Skin of body (tissue), 2 donors: ENCODE results near the gene KCNJ16. TPM values are rescaled to one million over a fixed set of nuclear protein-coding genes. Genes with fewer than 3 reads are reported as not detected.

Experiments
- DNase-seq: peaks from one replicate; lab custom pipeline; 2025; lab: John Stamatoyannopoulos, UW
- total RNA-seq: library from RNA; depleted of rRNA; stranded (reverse); fragments of >200 nt; gene quantifications from one replicate; pipeline ENCODE4 v1.2.3, GENCODE V29; 2014

Gene KCNJ16
- total RNA-seq, 1 donor from 2014 or later, result 0.69 TPM

DNA sequence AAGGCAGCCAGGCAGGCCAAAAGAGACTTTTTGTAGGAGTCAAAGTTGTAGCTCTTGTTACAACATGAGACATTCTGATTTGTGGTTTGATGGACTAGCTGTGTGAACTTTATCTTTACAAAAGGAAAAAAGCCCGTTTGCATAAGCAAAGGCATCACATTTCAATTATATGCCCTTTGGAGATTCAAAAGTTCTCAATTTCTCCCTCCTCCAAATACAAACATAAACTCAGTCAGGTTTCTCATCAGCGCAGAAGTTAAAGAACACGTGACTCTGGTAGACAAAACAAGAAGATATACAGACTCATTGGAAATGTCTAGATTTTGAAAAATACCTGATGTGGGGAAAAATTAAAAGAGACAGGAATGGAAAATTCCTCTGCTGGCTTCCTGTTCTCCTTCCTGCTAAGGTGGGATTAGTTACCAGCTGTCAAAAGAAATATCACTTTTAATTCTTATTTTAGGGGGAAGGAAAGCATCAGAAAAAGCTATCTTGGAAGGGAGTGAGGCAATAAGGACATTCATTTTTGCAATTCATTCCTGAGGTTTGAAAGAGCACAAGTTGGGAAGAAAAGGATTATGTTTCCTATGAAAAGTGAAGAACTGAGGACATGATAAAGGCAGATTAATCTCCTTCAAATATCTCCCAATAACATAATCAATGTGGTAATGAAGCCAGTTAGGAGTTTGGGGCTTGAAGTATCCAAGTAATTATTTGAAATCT lies 4.6 kb upstream of the KCNJ16 start:
- no peak for DNase-seq

- DNase-seq, result no peak
These were observed 3.9 kb upstream of the KCNJ16 start for GRCh38 chr17:70071127-70071526.

GRCh38 chr17:70071620-70072019 lies 3.4 kb upstream of the KCNJ16 start:
- no peak for DNase-seq

DNA sequence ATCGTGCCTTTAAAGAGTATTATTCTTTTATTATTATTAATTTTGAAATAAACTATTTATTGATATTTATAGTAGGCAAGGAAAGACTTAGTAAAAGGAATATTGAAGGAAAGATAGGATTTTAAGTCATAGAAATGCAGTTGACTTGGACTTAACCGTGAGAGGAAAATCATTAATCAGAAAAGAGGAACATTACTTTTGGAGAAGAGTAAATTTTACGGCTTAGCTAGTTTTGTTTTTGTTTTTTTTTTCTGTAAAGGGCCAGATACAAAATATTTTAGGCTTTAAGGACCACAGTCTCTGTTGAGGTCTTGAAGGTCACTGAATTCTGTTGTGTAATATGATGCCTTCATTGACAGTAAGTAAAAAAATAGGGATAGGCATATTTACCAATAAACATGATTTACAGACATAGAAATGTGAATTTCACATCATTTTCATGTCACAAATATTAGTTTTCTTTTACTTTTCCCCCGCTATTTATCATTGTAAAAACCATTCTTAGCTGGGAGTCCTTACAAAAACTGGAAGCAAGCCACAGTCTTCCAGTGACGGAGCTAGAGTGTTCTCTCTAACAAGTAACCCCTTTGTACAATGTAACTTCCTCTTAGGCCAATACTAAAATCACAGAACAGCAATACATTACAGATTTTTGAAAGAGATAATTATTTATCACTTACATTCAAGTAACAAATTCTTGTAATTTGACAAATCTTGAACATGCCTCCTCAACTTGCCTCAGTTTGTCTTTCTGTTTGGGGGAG lies 2.3 kb upstream of the KCNJ16 start:
- DNase-seq, result no peak

DNA sequence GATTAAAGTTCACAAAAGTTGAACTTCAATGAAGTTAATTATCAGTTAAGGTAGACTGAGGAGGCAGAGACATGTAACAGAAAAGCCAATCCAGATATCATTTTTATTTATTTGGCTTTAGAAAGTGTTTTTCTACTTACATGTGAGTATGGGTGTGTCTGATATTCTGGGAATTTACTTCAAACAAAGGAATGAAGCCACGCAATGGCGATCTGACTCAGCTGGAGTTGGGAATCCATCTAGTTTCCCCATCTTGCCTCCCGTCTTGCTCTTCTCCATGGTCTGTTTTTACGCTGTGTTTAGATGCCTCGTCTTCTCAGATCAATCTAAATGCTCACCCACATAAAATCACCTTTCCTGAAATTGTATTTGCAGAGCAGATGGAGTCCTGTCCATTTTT lies 1.7 kb upstream of the KCNJ16 start:
- DNase-seq, result no peak

DNA sequence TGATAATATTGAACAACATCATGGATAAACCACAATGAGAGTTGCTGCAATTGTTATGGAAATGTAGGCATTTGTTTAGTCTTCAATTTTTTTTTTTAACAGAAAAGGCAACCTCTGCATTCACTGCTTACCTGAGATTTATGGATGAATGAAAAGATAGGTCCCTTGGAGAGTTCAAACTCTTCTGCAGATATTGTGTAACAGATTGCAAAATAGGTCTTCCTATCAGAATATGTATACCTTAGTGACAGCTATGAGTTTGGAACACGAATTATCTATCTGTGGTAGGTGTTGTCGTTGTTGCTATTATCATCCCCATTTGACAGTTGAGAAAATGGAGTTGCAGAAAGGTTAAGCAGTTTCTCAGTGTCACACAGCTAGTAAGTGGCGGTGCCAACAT lies 1.2 kb upstream of the KCNJ16 start:
- DNase-seq, result no peak

DNA sequence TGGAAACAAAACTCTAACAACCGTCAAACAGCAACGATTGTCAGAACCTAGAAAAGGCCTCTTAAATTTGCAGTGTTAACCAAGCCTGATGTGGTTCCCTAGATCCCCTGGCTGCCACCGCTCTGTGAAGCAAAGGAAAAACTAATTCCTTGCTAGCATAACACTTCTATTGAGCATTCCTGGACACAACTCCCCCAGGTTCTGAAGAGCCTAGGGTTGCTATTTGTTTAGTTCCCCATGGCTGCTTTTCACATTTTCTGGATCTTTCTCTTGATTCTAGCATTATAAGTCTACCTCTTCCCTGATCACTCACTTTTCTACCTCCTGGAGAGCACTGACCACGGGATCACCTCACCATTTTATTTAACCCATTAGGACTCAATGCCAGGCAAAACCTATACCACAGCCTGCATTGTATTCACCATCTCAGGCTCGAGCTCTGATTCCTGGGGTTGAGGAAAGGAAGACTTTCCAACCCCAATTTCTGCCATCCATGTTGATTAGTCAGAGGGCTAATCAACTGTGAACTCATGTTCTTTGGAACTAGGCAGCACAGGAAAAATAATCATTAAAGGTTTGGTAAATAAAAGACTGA lies 692 bp upstream of the KCNJ16 start:
- no peak for DNase-seq

- no peak for DNase-seq
These were observed 1.2 kb downstream of the KCNJ16 start for GRCh38 chr17:70076189-70076588.

DNA sequence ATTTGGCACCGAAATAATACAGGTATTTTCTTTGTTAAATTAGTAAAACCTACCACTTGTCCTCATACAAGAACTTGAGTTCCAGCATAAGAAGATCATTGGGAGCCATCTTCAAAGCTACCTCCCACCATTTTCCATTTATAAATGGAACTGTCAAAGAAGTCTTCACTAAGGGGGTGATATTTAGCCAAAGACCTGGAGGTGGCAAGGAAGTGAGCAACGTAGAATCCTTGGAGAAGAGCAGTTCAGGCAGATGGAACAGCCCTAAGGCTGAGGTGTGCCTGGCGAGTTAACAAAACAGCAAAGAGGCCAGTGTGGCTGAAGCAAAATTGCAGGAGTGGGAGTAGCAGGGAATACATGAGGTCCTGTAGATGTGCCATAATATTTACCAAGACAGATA lies 1.8 kb downstream of the KCNJ16 start:
- no peak for DNase-seq

- no peak for DNase-seq
These were observed 3.5 kb downstream of the KCNJ16 start for GRCh38 chr17:70078549-70078948.

DNA sequence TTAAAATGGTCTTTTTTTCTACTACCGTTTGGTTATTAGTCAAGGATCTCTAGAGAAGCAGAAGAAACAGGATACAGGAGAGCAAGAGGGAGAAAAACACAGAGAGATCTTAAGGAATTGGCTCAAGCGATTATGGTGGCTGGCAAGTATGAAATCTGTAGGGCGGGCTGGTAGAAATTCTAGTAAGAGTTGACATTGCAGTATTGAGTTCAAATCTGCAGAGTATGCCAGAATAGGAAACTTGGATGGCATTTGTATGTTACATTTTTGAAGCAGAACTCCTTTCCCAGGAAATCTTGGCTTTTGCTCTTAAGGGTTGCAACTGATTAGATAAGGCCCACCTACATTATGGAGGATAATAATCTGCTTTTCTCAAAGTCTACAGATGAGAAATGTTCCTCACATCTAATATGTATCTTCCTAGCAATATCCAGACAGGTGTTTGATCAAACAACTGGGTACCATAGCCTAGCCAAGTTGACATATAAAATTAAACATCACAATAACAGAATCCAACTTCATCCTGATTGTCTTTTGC lies 4.0 kb downstream of the KCNJ16 start:
- DNase-seq, result no peak

DNA sequence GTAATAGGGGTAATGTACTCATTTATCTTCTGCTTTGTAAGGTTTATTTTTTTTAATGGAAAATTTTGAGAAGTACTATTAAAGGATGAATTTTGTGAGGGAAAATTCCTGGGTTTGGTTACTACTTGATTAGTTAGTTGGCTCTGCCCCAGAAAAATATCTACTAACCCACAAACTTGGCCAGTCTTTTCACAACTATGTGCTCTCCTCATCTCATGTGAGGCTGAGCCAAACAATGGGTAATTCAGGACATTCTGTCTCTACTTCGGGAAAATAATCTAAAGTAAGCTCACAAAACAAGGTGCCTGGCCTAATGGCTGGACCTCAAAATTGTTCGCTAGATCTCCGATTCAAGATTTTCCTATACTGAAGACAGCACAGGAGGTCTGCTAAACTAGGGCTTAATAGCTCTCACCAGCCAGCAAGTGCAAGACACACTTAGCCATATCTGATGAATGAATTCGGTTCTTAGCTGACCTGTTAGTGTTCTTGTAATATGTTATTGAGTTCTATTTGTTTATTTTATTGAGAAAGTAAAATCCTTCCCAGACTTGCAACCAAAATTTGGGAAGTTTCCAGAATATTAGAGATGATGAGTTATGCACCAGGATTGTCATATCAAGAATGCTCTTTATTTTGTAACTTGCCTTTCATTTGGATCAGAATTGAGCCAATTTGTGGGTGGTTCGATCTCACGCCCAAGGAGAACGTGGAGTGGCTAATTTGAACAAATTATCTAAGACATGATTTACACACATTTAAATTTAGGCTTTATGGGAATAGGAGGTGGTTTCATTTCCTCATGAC lies 5.7 kb downstream of the KCNJ16 start:
- no peak for DNase-seq

GRCh38 chr17:70081885-70082284 lies 6.9 kb downstream of the KCNJ16 start:
- no peak for DNase-seq

DNA sequence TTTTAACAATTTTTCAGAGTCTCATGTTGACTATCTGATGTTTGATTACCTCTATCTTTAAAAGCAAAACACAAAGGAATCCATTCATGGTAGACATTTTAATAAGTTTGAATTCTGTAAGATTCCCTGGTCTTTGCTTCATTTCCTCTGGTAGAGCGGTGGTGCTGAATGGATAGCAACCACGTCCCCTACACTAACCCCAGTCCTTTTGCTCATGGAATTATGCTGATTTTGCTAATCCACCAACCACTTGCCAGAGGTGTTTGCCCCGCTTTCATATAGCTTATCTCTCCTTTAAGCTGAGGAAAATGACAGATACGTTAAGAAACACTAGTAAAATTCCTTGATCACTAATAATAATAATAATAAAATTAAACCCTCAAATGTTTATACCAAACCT lies 9.5 kb downstream of the KCNJ16 start:
- DNase-seq, result no peak

- no peak for DNase-seq
These were observed 11.5 kb downstream of the KCNJ16 start for GRCh38 chr17:70086516-70086915.

- no peak for DNase-seq
These were observed 14.6 kb downstream of the KCNJ16 start for GRCh38 chr17:70089513-70090148.

DNA sequence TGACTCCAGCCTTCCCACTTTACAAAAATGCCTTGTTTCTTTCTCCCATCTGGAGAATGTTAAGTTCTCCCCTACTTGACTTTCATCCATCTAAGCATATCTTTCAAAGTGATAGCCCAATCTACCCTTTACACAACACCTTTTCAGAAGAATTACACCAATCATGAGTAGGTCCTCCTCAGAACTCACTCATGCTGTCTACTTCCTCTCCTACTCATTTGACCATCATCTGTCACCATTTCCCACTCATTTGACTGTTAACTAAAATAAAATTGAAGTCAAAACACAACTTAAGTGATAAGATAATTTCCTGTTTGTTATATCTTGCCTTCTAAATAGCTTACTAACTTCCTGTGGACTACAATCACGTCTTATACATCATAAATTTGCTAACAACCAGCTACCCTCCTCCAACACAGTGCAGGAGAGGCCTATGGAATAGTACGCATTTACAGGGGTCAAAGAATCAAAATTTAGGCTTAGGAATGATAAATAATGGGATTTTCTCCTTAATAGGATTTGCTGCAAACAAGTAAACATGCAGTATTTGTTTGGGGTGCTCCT lies 16.1 kb downstream of the KCNJ16 start:
- DNase-seq, result no peak

DNA sequence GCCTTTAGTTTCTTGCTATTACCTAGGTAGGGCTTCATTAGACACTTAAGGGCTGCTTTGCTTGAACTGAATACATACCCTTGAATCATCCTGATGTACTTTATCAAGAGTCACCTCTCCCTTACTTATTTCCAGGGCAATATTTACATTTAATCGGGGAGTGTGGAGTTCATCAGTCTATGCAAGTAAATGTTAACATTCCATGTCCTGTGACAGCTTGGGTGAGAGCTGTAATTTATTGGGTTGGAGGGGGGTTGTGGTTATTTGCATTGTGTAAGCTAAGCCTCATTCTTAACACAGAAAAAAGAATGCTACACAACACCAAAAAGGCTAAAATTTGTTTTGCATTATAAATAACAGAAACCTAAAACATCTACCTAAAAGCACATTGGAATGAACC lies 16.7 kb downstream of the KCNJ16 start:
- DNase-seq, result no peak

- no peak for DNase-seq
These were observed 18.1 kb downstream of the KCNJ16 start for GRCh38 chr17:70093163-70093562.

DNA sequence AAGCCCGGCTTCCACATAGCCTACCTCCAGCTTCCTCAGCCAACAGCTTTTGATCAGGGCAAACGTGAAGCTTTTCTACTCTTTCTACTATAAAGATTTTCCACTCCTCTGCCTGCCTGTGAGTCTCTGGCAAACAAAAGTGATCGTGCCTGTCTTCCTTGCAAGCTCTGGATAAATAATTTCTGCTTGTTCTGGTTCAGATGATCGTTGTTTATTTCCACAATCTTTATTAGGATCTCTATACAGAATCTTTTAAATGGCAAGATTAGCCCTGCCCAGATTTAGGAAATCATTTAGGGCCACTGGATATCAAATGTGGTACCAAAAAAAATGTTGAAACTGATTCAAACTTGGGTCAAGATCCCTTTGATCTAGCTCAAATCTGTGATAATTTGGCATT lies 20.4 kb downstream of the KCNJ16 start:
- DNase-seq, result no peak

DNA sequence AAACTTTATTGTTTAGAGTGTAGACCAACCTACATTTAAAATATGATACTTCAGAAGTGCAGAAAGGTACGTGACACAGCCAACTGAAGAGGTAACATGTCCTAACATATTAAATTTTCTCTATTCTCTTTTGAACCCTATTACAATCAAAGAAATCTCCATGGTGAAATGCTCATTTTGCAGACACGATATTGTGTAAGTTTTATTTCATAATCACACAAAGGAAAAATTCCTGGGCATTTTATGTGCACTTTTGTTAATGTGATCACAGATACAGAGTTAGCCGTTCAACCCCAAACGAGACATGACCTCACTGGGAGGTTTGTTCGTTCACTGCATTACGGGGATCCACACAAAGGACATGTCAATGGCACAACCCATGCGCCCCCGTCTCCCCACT lies 21.8 kb downstream of the KCNJ16 start:
- no peak for DNase-seq
